H9 (cell line): ENCODE results near the gene FKRP. TPM values are rescaled to one million over a fixed set of nuclear protein-coding genes. Genes with fewer than 3 reads are reported as not detected.

Experiments used
- DNase-seq: peaks from one replicate; pipeline ENCODE4 v3.0.0-alpha.2; 2017
- H2AFZ ChIP-seq: one replicate; pipeline ENCODE4 v1.6.1; 2013; ENCODE audit warnings: mild to moderate bottlenecking, low read length, control low read depth, moderate library complexity
- H2AK5ac ChIP-seq: 2 replicates; pipeline ENCODE4 v1.6.1; 2013; ENCODE audit warnings: low read length, control low read depth, mixed read lengths; ENCODE audit not compliant: insufficient read length
- H2BK120ac ChIP-seq: one replicate; pipeline ENCODE4 v1.6.1; 2013; ENCODE audit warnings: low read depth, mild to moderate bottlenecking, low read length, control low read depth, inconsistent platforms; ENCODE audit not compliant: poor library complexity, severe bottlenecking
- H2BK12ac ChIP-seq: 2 replicates; pipeline ENCODE4 v1.6.1; 2013; ENCODE audit warnings: low read length, control low read depth, mixed read lengths, low read depth; ENCODE audit not compliant: insufficient read length
- H2BK15ac ChIP-seq: 2 replicates; pipeline ENCODE4 v1.6.1; 2013; ENCODE audit warnings: low read depth, low read length, control low read depth
- H2BK20ac ChIP-seq: one replicate; pipeline ENCODE4 v1.6.1; 2013; ENCODE audit warnings: low read depth, mild to moderate bottlenecking, low read length, control low read depth, inconsistent platforms; ENCODE audit not compliant: poor library complexity, severe bottlenecking
- H2BK5ac ChIP-seq: 2 replicates; pipeline ENCODE4 v1.6.1; 2013; ENCODE audit warnings: low read length, control low read depth, mixed read lengths; ENCODE audit not compliant: insufficient read length
- H3K14ac ChIP-seq: 2 replicates; pipeline ENCODE4 v1.6.1; 2013; ENCODE audit warnings: low read length, control low read depth; ENCODE audit not compliant: insufficient read depth
- H3K18ac ChIP-seq: 2 replicates; pipeline ENCODE4 v1.6.1; 2013; ENCODE audit warnings: low read depth, mild to moderate bottlenecking, mixed read lengths, low read length, control low read depth; ENCODE audit not compliant: insufficient read length
- H3K23ac ChIP-seq: 2 replicates; pipeline ENCODE4 v1.6.1; 2013; ENCODE audit warnings: low read length, control low read depth, mixed read lengths, low read depth; ENCODE audit not compliant: insufficient read length
- H3K23me2 ChIP-seq: 2 replicates; pipeline ENCODE4 v1.6.1; 2013; ENCODE audit warnings: low read depth, mild to moderate bottlenecking, mixed read lengths, low read length, control low read depth; ENCODE audit not compliant: insufficient read length, poor library complexity, severe bottlenecking
- H3K27ac ChIP-seq: 2 replicates; pipeline ENCODE4 v1.5.1; 2013; ENCODE audit warnings: low read length, control low read depth, mixed read lengths, low read depth; ENCODE audit not compliant: insufficient read length
- H3K27me3 ChIP-seq: 2 replicates; pipeline ENCODE4 v1.6.1; 2013; ENCODE audit warnings: low read length, control low read depth, inconsistent platforms; ENCODE audit not compliant: insufficient read depth
- H3K4ac ChIP-seq: 2 replicates; pipeline ENCODE4 v1.6.1; 2013; ENCODE audit warnings: low read depth, mild to moderate bottlenecking, control low read depth, inconsistent platforms, low read length, moderate library complexity
- H3K4me1 ChIP-seq: 2 replicates; pipeline ENCODE4 v1.6.1; 2013; ENCODE audit warnings: low read length, control low read depth, inconsistent platforms; ENCODE audit not compliant: insufficient read depth
- H3K4me2 ChIP-seq: 2 replicates; pipeline ENCODE4 v1.6.1; 2013; ENCODE audit warnings: low read length, control low read depth, mixed read lengths; ENCODE audit not compliant: insufficient read length, insufficient read depth
- H3K56ac ChIP-seq: 2 replicates; pipeline ENCODE4 v1.6.1; 2013; ENCODE audit warnings: low read depth, mild to moderate bottlenecking, mixed read lengths, low read length, control low read depth; ENCODE audit not compliant: insufficient read length
- H3K79me1 ChIP-seq: 2 replicates; pipeline ENCODE4 v1.6.1; 2013; ENCODE audit warnings: low read depth, mild to moderate bottlenecking, moderate library complexity, low read length, control low read depth, inconsistent platforms; ENCODE audit not compliant: insufficient read depth, poor library complexity, severe bottlenecking
- H3K79me2 ChIP-seq: 2 replicates; pipeline ENCODE4 v1.6.1; 2013; ENCODE audit warnings: low read length, control low read depth, inconsistent platforms; ENCODE audit not compliant: insufficient read depth
- H3K9ac ChIP-seq: 2 replicates; pipeline ENCODE4 v1.6.1; 2013; ENCODE audit warnings: low read length, control low read depth, mixed read lengths; ENCODE audit not compliant: insufficient read length; ENCODE audit errors: extremely low read depth
- H3K9me3 ChIP-seq: one replicate; pipeline ENCODE4 v1.6.1; 2013; ENCODE audit warnings: low read depth, low read length, inconsistent platforms; ENCODE audit not compliant: control insufficient read depth
- H3T11ph ChIP-seq: one replicate; pipeline ENCODE4 v1.6.1; 2013; ENCODE audit warnings: mild to moderate bottlenecking, low read length, control low read depth, inconsistent platforms
- H4K20me1 ChIP-seq: one replicate; pipeline ENCODE4 v1.6.1; 2013; ENCODE audit not compliant: control insufficient read depth, insufficient read length, insufficient read depth
- H4K5ac ChIP-seq: 2 replicates; pipeline ENCODE4 v1.6.1; 2013; ENCODE audit warnings: low read depth, mild to moderate bottlenecking, mixed read lengths, low read length, control low read depth; ENCODE audit not compliant: insufficient read length
- H4K8ac ChIP-seq: replicated peaks from 2 replicates; pipeline ENCODE4 v1.6.1; 2013; ENCODE audit warnings: low read length, control low read depth, mixed read lengths, low read depth; ENCODE audit not compliant: insufficient read length
- H4K91ac ChIP-seq: 2 replicates; pipeline ENCODE4 v1.6.1; 2013; ENCODE audit warnings: low read depth, mild to moderate bottlenecking, moderate library complexity, mixed read lengths, low read length, control low read depth; ENCODE audit not compliant: insufficient read length
- H3K27ac Mint-ChIP-seq, 3 experiments: 2 replicates in 2 of 3; 3 replicates in 1 of 3; pipeline ENCODE4 v1.8.0; 2020 to 2021; ENCODE audit warnings: mixed read lengths in 3 of 3, mild to moderate bottlenecking in 1 of 3, moderate library complexity in 1 of 3
- H3K27me3 Mint-ChIP-seq: 2 replicates; pipeline ENCODE4 v1.8.0; 2021; ENCODE audit warnings: low read depth, mild to moderate bottlenecking, moderate library complexity, mixed read lengths
- H3K36me3 Mint-ChIP-seq, 3 experiments: 2 replicates in 2 of 3; 3 replicates in 1 of 3; pipeline ENCODE4 v1.8.0; 2020 to 2021; ENCODE audit warnings: low read depth in 3 of 3, mixed read lengths in 3 of 3; ENCODE audit not compliant: insufficient read depth in 1 of 3
- H3K4me1 Mint-ChIP-seq, 2 experiments: 2 replicates each; pipeline ENCODE4 v1.8.0; 2020; ENCODE audit warnings: mixed read lengths in 2 of 2
- H3K4me3 Mint-ChIP-seq, 2 experiments: 2 replicates in 1 of 2; 3 replicates in 1 of 2; pipeline ENCODE4 v1.8.0; 2020 to 2021; ENCODE audit warnings: mild to moderate bottlenecking in 2 of 2, mixed read lengths in 2 of 2, moderate library complexity in 1 of 2
- H3K9me3 Mint-ChIP-seq, 2 experiments: 2 replicates in 1 of 2; 3 replicates in 1 of 2; pipeline ENCODE4 v1.8.0; 2020; ENCODE audit warnings: mild to moderate bottlenecking in 2 of 2, mixed read lengths in 2 of 2, moderate library complexity in 1 of 2
- CTCF ChIP-seq: fragments of 200-600 bp; sonication (generic); conservative IDR thresholded peaks from 3 replicates; pipeline ENCODE4 v1.8.0; 2021; ENCODE audit warnings: antibody characterized with exemption, mild to moderate bottlenecking
- WGBS: extraction: QIAGEN DNeasy Blood & Tissue Kit; methylation state at CpG from one replicate; pipeline ENCODE4 v1.1.7; 2013; ENCODE audit warnings: missing lambda C conversion rate, low lambda C conversion rate, mixed read lengths; ENCODE audit not compliant: insufficient read length; ENCODE audit errors: extremely low coverage; 5-methylcytosine and 5-hydroxymethylcytosine counted together
- total RNA-seq: library from RNA; stranded (reverse); gene quantifications from 2 replicates; pipeline ENCODE4 v1.2.1, GENCODE V29; 2021

Gene FKRP
- total RNA-seq, 1 experiment from 2014 or later: 42.2 TPM

- no peak overlapping the region for H3K23ac ChIP-seq
- no peak overlapping the region for H2BK20ac ChIP-seq
- no peak overlapping the region for H3K9ac ChIP-seq
- no peaks in the 10 kb centered on the region for H3K79me1 ChIP-seq
- no peak overlapping the region for H3K4me2 ChIP-seq
- H4K5ac ChIP-seq: no peak overlapping the region
- H3K56ac ChIP-seq: no peak overlapping the region
- no peak overlapping the region for H2BK5ac ChIP-seq
- no peak overlapping the region for H4K91ac ChIP-seq
- H3K79me2 ChIP-seq: no peaks in the 10 kb centered on the region
- H3K18ac ChIP-seq: no peak overlapping the region
- Mint-ChIP-seq H3K9me3 (no peaks in the 10 kb centered on the region; a peak in 1 of 5 replicates), H3K4me1 (peaks cover 7 to 13% of the 10 kb centered on the region in 2 experiments; a peak in 3 of 4 replicates), H3K4me3 (no peak overlapping the region), H3K27me3 (no peaks in the 10 kb centered on the region; the same call in 1 of the 2 replicates), H3K27ac (no peak overlapping the region; a peak in 1 of 7 replicates), H3K36me3 (no peaks in the 10 kb centered on the region)
- no peak overlapping the region for H3T11ph ChIP-seq
- H4K20me1 ChIP-seq: no peaks in the 10 kb centered on the region
- H3K4ac ChIP-seq: no peak overlapping the region
- H2AK5ac ChIP-seq: no peak overlapping the region
- no peak for TF ChIP-seq CTCF
- H2BK15ac ChIP-seq: no peak overlapping the region
- no peaks in the 10 kb centered on the region for H3K9me3 ChIP-seq
- H2BK12ac ChIP-seq: no peak overlapping the region
- no peak for DNase-seq
- H3K27me3 ChIP-seq: no peaks in the 10 kb centered on the region
- no CpG with 5 or more reads among the region's 11 CpGs for WGBS
- H3K23me2 ChIP-seq: no peaks in the 10 kb centered on the region
- H2AFZ ChIP-seq: no peak overlapping the region
- H3K14ac ChIP-seq: no peak overlapping the region
- no peak overlapping the region for H2BK120ac ChIP-seq
- H3K4me1 ChIP-seq: no peaks in the 10 kb centered on the region
- no peak overlapping the region for H4K8ac ChIP-seq
- no peak overlapping the region for H3K27ac ChIP-seq
These were observed 19.0 kb downstream of the FKRP start for GRCh38 chr19:46764817-46765291.
